Muscle of back (tissue), 11 donors: ENCODE results near the gene HP1BP3. TPM values are rescaled to one million over a fixed set of nuclear protein-coding genes. Genes with fewer than 3 reads are reported as not detected.
A peak's percentile ranks its signal among the peaks of the same experiment; 100 is the strongest.

Source experiments
- DNase-seq, 3 donors: peaks; one replicate each; pipeline versions ENCODE4 v3.0.0 to v3.0.0-alpha.2; 2013
- polyA plus RNA-seq, 10 donors: library from polyadenylated mRNA; unstranded; fragments of 120-200 nt; gene quantifications; one replicate each; pipeline ENCODE4 v1.2.1, GENCODE V29; 2013; ENCODE audit not compliant: insufficient read length in 10 of 10

HP1BP3 gene
- polyA plus RNA-seq, 10 donors = 126 to 233 (median 172) TPM

- DNase-seq = peak; percentile 82 to 94 (median 90)
These were observed 90.4 kb downstream of the HP1BP3 start for GRCh38 chr1:20696397-20697333.

- DNase-seq = no peak
These were observed 91.6 kb downstream of the HP1BP3 start for GRCh38 chr1:20695515-20695914.

GRCh38 chr1:20693623-20694022 is 93.5 kb downstream of the HP1BP3 start:
- no peak for DNase-seq

Other genes starting within 250 kb of the HP1BP3 start
- gene FAM43B, start 234.7 kb downstream of the HP1BP3 start, polyA plus RNA-seq = 1 to 10 TPM in 4 of 10 donors, under 1 TPM in 6; 0.30 to 2.4 (median 0.81) TPM
- 1 to 10 TPM in 1 of 10 donors, under 1 TPM in 8, not detected in 1; 0.31 to 1.1 (median 0.55) TPM for gene CDA, start 198.2 kb downstream of the HP1BP3 start, polyA plus RNA-seq
- gene PINK1, start 153.8 kb downstream of the HP1BP3 start, polyA plus RNA-seq = 10 to 100 TPM; 36.7 to 45.7 (median 39.4) TPM
- gene DDOST, start 125.9 kb downstream of the HP1BP3 start, polyA plus RNA-seq = 100 to 1,000 TPM; 113 to 173 (median 132) TPM
- gene KIF17, start 69.3 kb downstream of the HP1BP3 start, polyA plus RNA-seq = 1 to 10 TPM; 1.6 to 4.4 (median 2.9) TPM
- gene SH2D5, start 54.6 kb downstream of the HP1BP3 start, polyA plus RNA-seq = under 1 TPM in 9 of 10 donors, not detected in 1; 0.17 to 0.54 (median 0.33) TPM